ENCODE results near the gene MCRIP1. TPM values are rescaled to one million over a fixed set of nuclear protein-coding genes. Genes with fewer than 3 reads are reported as not detected.
A peak's percentile ranks its signal among the peaks of the same experiment; 100 is the strongest.

The MCRIP1 gene
- total and polyA plus RNA-seq, 2 of the 13 experiments (the other 11 are each of a cell fraction or from before 2014, with no cell fraction given): 79.7 to 84.9 TPM

DNA sequence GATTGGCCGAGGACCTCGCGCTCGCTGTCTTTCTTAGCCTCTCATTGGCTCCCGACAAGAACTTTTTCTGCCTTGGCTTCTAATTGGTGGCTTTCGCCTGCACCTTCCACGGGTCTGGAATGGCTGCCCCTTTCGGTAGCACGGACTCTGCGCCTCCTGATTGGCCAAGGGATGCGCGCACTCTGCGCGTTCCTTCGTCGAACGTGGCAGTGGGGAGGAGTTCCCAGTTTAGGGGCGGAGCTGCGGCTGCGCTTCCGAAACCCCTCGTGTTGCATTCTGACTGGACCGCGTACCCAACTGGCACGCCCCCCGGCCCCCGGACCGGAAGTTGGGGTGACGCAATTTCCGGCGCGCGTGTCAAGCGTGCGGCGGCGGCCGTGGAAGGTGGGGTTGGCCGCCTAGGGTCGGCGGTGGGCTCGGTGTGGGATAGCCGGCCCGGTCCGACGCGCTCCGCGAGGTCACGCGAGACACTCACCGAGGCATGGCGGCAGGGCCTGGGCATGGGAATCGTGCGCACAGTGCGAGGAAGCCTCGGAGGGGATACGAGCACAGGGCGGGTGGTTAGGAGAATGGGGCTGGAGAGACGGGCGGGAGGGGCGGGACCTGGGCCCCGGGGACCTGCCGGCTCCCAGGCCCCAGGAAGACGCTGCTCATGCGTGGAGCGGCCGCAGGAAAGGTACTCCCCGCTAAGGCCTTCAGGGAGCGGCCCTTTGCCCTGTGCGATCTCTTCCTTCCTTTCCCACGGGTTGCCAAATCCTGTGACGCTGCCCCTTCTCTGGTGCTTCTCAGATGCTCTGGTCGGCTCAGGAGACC lies 27.9 kb upstream of the MCRIP1 start (continued):
- TF ChIP-seq, protein P1, sequence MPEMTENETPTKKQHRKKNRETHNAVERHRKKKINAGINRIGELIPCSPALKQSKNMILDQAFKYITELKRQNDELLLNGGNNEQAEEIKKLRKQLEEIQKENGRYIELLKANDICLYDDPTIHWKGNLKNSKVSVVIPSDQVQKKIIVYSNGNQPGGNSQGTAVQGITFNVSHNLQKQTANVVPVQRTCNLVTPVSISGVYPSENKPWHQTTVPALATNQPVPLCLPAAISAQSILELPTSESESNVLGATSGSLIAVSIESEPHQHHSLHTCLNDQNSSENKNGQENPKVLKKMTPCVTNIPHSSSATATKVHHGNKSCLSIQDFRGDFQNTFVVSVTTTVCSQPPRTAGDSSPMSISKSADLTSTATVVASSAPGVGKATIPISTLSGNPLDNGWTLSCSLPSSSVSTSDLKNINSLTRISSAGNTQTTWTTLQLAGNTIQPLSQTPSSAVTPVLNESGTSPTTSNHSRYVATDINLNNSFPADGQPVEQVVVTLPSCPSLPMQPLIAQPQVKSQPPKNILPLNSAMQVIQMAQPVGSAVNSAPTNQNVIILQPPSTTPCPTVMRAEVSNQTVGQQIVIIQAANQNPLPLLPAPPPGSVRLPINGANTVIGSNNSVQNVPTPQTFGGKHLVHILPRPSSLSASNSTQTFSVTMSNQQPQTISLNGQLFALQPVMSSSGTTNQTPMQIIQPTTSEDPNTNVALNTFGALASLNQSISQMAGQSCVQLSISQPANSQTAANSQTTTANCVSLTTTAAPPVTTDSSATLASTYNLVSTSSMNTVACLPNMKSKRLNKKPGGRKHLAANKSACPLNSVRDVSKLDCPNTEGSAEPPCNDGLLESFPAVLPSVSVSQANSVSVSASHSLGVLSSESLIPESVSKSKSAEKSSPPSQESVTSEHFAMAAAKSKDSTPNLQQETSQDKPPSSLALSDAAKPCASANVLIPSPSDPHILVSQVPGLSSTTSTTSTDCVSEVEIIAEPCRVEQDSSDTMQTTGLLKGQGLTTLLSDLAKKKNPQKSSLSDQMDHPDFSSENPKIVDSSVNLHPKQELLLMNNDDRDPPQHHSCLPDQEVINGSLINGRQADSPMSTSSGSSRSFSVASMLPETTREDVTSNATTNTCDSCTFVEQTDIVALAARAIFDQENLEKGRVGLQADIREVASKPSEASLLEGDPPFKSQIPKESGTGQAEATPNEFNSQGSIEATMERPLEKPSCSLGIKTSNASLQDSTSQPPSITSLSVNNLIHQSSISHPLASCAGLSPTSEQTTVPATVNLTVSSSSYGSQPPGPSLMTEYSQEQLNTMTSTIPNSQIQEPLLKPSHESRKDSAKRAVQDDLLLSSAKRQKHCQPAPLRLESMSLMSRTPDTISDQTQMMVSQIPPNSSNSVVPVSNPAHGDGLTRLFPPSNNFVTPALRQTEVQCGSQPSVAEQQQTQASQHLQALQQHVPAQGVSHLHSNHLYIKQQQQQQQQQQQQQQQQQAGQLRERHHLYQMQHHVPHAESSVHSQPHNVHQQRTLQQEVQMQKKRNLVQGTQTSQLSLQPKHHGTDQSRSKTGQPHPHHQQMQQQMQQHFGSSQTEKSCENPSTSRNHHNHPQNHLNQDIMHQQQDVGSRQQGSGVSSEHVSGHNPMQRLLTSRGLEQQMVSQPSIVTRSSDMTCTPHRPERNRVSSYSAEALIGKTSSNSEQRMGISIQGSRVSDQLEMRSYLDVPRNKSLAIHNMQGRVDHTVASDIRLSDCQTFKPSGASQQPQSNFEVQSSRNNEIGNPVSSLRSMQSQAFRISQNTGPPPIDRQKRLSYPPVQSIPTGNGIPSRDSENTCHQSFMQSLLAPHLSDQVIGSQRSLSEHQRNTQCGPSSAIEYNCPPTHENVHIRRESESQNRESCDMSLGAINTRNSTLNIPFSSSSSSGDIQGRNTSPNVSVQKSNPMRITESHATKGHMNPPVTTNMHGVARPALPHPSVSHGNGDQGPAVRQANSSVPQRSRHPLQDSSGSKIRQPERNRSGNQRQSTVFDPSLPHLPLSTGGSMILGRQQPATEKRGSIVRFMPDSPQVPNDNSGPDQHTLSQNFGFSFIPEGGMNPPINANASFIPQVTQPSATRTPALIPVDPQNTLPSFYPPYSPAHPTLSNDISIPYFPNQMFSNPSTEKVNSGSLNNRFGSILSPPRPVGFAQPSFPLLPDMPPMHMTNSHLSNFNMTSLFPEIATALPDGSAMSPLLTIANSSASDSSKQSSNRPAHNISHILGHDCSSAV (CRISPR knock-in tag; IDR thresholded peaks at IDR 0.05; ENCODE audit: borderline replicate concordance): 0 out of 2 replicates have a peak, but pooled peaks have one; percentile 70
- no peak for TF ChIP-seq ZNF841 (CRISPR knock-in tag; IDR thresholded peaks at IDR 0.05; ENCODE audit: borderline replicate concordance)
- TF ChIP-seq ZNF562 (CRISPR knock-in tag; IDR thresholded peaks at IDR 0.05; ENCODE audit: borderline replicate concordance): no peak
- TF ChIP-seq, protein P2, sequence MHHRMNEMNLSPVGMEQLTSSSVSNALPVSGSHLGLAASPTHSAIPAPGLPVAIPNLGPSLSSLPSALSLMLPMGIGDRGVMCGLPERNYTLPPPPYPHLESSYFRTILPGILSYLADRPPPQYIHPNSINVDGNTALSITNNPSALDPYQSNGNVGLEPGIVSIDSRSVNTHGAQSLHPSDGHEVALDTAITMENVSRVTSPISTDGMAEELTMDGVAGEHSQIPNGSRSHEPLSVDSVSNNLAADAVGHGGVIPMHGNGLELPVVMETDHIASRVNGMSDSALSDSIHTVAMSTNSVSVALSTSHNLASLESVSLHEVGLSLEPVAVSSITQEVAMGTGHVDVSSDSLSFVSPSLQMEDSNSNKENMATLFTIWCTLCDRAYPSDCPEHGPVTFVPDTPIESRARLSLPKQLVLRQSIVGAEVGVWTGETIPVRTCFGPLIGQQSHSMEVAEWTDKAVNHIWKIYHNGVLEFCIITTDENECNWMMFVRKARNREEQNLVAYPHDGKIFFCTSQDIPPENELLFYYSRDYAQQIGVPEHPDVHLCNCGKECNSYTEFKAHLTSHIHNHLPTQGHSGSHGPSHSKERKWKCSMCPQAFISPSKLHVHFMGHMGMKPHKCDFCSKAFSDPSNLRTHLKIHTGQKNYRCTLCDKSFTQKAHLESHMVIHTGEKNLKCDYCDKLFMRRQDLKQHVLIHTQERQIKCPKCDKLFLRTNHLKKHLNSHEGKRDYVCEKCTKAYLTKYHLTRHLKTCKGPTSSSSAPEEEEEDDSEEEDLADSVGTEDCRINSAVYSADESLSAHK (CRISPR knock-in tag; IDR thresholded peaks at IDR 0.05; ENCODE audit: borderline replicate concordance): no peak
- no peak for TF ChIP-seq MYNN (CRISPR knock-in tag; IDR thresholded peaks at IDR 0.05; ENCODE audit: low read depth)
- peak; percentile 85; the same call in 1 of the 2 replicates for TF ChIP-seq ZFP90 (CRISPR knock-in tag; IDR thresholded peaks at IDR 0.05; ENCODE audit: borderline replicate concordance)
- TF ChIP-seq RAD21 (CRISPR knock-in tag; IDR thresholded peaks at IDR 0.05): no peak; the same call in 1 of the 2 replicates
- no peak; the same call in 1 of the 2 replicates for TF ChIP-seq ZNF816 (CRISPR knock-in tag; IDR thresholded peaks at IDR 0.05; ENCODE audit: borderline replicate concordance)
- no peak for TF ChIP-seq XRCC5 (optimal IDR thresholded peaks at IDR 0.05; ENCODE audit: low read length)
- TF ChIP-seq PPARG (CRISPR knock-in tag; conservative IDR thresholded peaks at IDR 0.05): peak; percentile 49
- no peak for TF ChIP-seq ZNF597 (CRISPR knock-in tag; IDR thresholded peaks at IDR 0.05)
- peak; percentile 77 for TF ChIP-seq MEIS2 (CRISPR knock-in tag; IDR thresholded peaks at IDR 0.05)
- no peak; the same call in 1 of the 2 replicates for TF ChIP-seq ZNF746 (CRISPR knock-in tag; IDR thresholded peaks at IDR 0.05)
- no peak for TF ChIP-seq GLMP (CRISPR knock-in tag; IDR thresholded peaks at IDR 0.05; ENCODE audit: borderline replicate concordance)
- TF ChIP-seq ZNF768 (CRISPR knock-in tag; IDR thresholded peaks at IDR 0.05): peak; percentile 83
- TF ChIP-seq RBM22 (optimal IDR thresholded peaks at IDR 0.05; ENCODE audit: low read length): peak; percentile 60
